Activated B cell treated with CpG ODN at 0.5 μM for 24 hours (primary cell): ENCODE data around the gene NCBP3. TPM values are rescaled to one million over a fixed set of nuclear protein-coding genes. Genes with fewer than 3 reads are reported as not detected.

Experiments used
- ATAC-seq: fragments of 200-7000 bp; cut with Tn5 transposase; one replicate; pipeline ENCODE4 v1.10.0; 2021; ENCODE audit warnings: low read depth, mild to moderate bottlenecking, moderate library complexity
- CTCF ChIA-PET: fragments of 350-600 bp; sonication (Branson Sonifier 250); formaldehyde crosslinking; loops from one replicate; lab custom pipeline; 2021; ENCODE audit warnings: antibody characterized with exemption; lab: Charles Lee
- POLR2A ChIA-PET: fragments of 350-600 bp; sonication (Branson Sonifier 250); formaldehyde crosslinking; loops from one replicate; lab custom pipeline; 2021; ENCODE audit warnings: antibody characterized with exemption; lab: Charles Lee
- DNase-seq: peaks from one replicate; pipeline ENCODE4 v3.0.0; 2022
- H3K27ac Mint-ChIP-seq: one replicate; pipeline ENCODE4 v1.8.0; 2020; ENCODE audit warnings: mixed read lengths
- H3K27me3 Mint-ChIP-seq: one replicate; pipeline ENCODE4 v1.8.0; 2021; ENCODE audit warnings: mixed read lengths
- H3K36me3 Mint-ChIP-seq: one replicate; pipeline ENCODE4 v1.8.0; 2021; ENCODE audit warnings: low read depth, mixed read lengths
- H3K4me1 Mint-ChIP-seq: one replicate; pipeline ENCODE4 v1.8.0; 2021; ENCODE audit warnings: mixed read lengths
- H3K4me3 Mint-ChIP-seq: one replicate; pipeline ENCODE4 v1.8.0; 2020; ENCODE audit warnings: mild to moderate bottlenecking, mixed read lengths
- H3K9me3 Mint-ChIP-seq: one replicate; pipeline ENCODE4 v1.8.0; 2020; ENCODE audit warnings: mixed read lengths
- intact Hi-C: fragments of 100-400 bp; cut with micrococcal nuclease; formaldehyde crosslinking; loops from one replicate; pipeline ENCODE4 v1.15.1; 2024
- total RNA-seq: library from RNA; stranded (reverse); gene quantifications from 2 replicates; pipeline ENCODE4 v1.2.3, GENCODE V29; 2022
- TF ChIP-seq, protein P1 (sequence below): fragments of 200-600 bp; IDR thresholded peaks from one replicate; pipeline ENCODE4 v1.8.0; 2022; ENCODE audit warnings: antibody characterized with exemption, mild to moderate bottlenecking

The NCBP3 gene
- total RNA-seq, 1 donor from 2014 or later = 49.5 TPM

GRCh38 chr17:3802461-3803307 is 43.4 kb downstream of the NCBP3 start:
- H3K36me3 Mint-ChIP-seq = peaks cover 16% of the 10 kb centered on the region
- peak overlapping the region; percentile 57 for H3K27ac Mint-ChIP-seq
- H3K4me1 Mint-ChIP-seq = peaks cover 54% of the 10 kb centered on the region
- no peak overlapping the region for H3K4me3 Mint-ChIP-seq
- TF ChIP-seq, protein P1, sequence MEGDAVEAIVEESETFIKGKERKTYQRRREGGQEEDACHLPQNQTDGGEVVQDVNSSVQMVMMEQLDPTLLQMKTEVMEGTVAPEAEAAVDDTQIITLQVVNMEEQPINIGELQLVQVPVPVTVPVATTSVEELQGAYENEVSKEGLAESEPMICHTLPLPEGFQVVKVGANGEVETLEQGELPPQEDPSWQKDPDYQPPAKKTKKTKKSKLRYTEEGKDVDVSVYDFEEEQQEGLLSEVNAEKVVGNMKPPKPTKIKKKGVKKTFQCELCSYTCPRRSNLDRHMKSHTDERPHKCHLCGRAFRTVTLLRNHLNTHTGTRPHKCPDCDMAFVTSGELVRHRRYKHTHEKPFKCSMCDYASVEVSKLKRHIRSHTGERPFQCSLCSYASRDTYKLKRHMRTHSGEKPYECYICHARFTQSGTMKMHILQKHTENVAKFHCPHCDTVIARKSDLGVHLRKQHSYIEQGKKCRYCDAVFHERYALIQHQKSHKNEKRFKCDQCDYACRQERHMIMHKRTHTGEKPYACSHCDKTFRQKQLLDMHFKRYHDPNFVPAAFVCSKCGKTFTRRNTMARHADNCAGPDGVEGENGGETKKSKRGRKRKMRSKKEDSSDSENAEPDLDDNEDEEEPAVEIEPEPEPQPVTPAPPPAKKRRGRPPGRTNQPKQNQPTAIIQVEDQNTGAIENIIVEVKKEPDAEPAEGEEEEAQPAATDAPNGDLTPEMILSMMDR = no peak
- ChIA-PET POLR2A (no interaction called here), CTCF (no interaction called here)
- no peaks in the 10 kb centered on the region for H3K9me3 Mint-ChIP-seq
- no peaks in the 10 kb centered on the region for H3K27me3 Mint-ChIP-seq
- no peak for DNase-seq
- intact Hi-C loops = no loop called here
- no peak for ATAC-seq

- TF ChIP-seq, protein P1 = no peak
- Mint-ChIP-seq H3K4me3 (no peak overlapping the region), H3K9me3 (no peaks in the 10 kb centered on the region), H3K27ac (no peak overlapping the region), H3K27me3 (no peaks in the 10 kb centered on the region), H3K36me3 (peaks cover 8% of the 10 kb centered on the region), H3K4me1 (peaks cover 61% of the 10 kb centered on the region)
- intact Hi-C loops = no loop called here
- no peak for ATAC-seq
- POLR2A ChIA-PET = interaction anchor here (1.0 kb wide), 1 partner anchor 342 kb away, joined by 3 read pairs; the partner anchor contains the start of genes CYB5D2 and ZZEF1
- CTCF ChIA-PET = interaction anchor here (0.5 to 1.0 kb wide), 2 partner anchors 26 to 132 kb away, joined by 3 read pairs; no protein-coding TSS in a partner anchor
- DNase-seq = no peak
Measured at GRCh38 chr17:3801792-3802191, 44.3 kb downstream of the NCBP3 start.

- ATAC-seq = no peak
- ChIA-PET CTCF (interaction anchor here (0.5 to 1.0 kb wide), 2 partner anchors 26 to 131 kb away, joined by 3 read pairs; no protein-coding TSS in a partner anchor), POLR2A (interaction anchor here (1.0 kb wide), 1 partner anchor 342 kb away, joined by 3 read pairs; the partner anchor contains the start of genes CYB5D2 and ZZEF1)
- DNase-seq = no peak
- Mint-ChIP-seq H3K27me3 (no peaks in the 10 kb centered on the region), H3K27ac (peak overlapping the region; percentile 12), H3K4me1 (peaks cover 65% of the 10 kb centered on the region), H3K36me3 (peaks cover 7% of the 10 kb centered on the region), H3K4me3 (no peak overlapping the region), H3K9me3 (no peaks in the 10 kb centered on the region)
- intact Hi-C loops = no loop called here
- TF ChIP-seq, protein P1 = no peak
Measured at GRCh38 chr17:3801347-3801746, 44.7 kb downstream of the NCBP3 start.

DNA sequence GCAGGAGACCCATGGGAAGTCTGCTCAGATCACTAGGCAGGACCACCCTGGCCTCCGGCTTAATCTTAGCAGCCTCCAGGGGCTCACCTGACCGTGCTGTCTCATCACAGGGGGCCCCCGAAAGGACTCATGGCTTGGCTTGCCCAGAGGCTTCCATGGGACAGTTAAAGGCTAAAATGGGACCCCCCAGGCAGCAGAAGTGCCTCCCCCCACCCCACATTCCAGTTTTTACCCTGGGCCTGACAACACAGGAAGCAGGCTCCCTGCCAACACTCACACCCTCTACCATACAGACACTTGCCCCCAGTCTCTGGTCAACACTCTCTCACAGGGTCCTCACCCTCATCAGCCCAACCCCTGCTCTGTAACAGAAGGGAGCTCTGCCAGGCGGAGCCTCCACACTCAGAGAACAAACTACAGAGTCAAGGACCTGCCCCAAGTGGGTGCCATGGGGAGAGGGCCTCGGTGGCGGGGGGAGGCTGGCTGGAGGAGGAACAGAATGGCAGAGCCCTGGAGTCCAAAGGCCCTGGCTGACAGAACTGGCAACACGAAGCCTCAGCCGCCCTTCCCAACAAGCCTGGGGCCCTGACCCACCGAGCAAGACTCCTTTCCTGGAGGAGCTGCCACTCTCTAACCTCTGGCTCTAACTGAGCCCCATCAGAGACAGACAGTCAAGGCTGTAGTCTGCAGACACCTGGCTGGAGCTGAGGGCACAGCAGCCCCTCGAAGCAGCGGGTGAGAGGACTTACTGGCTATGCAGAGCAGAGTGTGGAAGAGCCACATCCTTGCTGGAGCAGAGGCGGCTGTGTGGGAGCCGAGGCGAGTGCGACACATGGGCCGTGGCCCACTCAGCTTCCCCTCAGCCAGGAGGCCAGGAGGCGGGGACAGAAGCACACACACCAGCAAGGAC is 45.4 kb downstream of the NCBP3 start, which contains the start of gene ITGAE:
ITGAE (minus strand) TSS at position 827 of the 910 bp plus-strand sequence; CDS start at position 783, 44 bp downstream.
- intact Hi-C loops = no loop called here
- peaks cover 70% of the 10 kb centered on the region for H3K4me1 Mint-ChIP-seq
- CTCF ChIA-PET = interaction anchor here (1.0 kb wide), 2 partner anchors 10 to 27 kb away, joined by 3 read pairs; no protein-coding TSS in a partner anchor
- POLR2A ChIA-PET = interaction anchor here (1.0 to 1.2 kb wide), 2 partner anchors 26 to 343 kb away, joined by 3 read pairs; partner anchors contain the start of genes CYB5D2 and ZZEF1
- no peak within 1 kb of the TSS for H3K4me3 Mint-ChIP-seq
- no peaks in the 10 kb centered on the region for H3K9me3 Mint-ChIP-seq
- H3K36me3 Mint-ChIP-seq = peaks cover 4% of the 10 kb centered on the region
- ATAC-seq = no peak
- DNase-seq = no peak
- TF ChIP-seq, protein P1 = no peak
- H3K27ac Mint-ChIP-seq = peak within 1 kb of the TSS; percentile 41
- no peaks in the 10 kb centered on the region for H3K27me3 Mint-ChIP-seq
